ENCODE results near the gene PNCK. TPM values are rescaled to one million over a fixed set of nuclear protein-coding genes. Genes with fewer than 3 reads are reported as not detected.
"Not testable (repeated sequence)": the region's sequence is repeated elsewhere in the genome, so short reads cannot be mapped to it uniquely, and the experiment has no call there.

The PNCK gene
- 0.36 and 0.84 TPM in 2 replicates for total RNA-seq

- H3K9me3 Mint-ChIP-seq: no peaks in the 10 kb centered on the region
- peaks cover 2% of the 10 kb centered on the region for H3K4me1 Mint-ChIP-seq
- peaks cover 27% of the 10 kb centered on the region for H3K27me3 Mint-ChIP-seq
- no peaks in the 10 kb centered on the region for H3K36me3 Mint-ChIP-seq (ENCODE audit: low read depth)
- no peak for DNase-seq
- H3K4me3 Mint-ChIP-seq: peak within 1 kb of the TSS; percentile 54
- intact Hi-C loops (cut with micrococcal nuclease): no loop called here
- no peak within 1 kb of the TSS for H3K27ac Mint-ChIP-seq
Measured at GRCh38 chrX:153673428-153674218, at the start of gene PNCK. Gene PNCK (minus strand): TSS chrX:153673813. CDS start chrX:153673076, 737 bp downstream.

- Mint-ChIP-seq H3K4me3 (peak overlapping the region; percentile 90), H3K9me3 (no peaks in the 10 kb centered on the region), H3K36me3 (ENCODE audit: low read depth) (peaks cover 19% of the 10 kb centered on the region), H3K27ac (peak overlapping the region; percentile 89), H3K27me3 (no peaks in the 10 kb centered on the region), H3K4me1 (peaks cover 16% of the 10 kb centered on the region)
- peak; percentile 54 for DNase-seq
- intact Hi-C loops (cut with micrococcal nuclease): loop anchor here (5.0 kb wide), 3 partner anchors 36 to 251 kb away; partner anchors contain the start of genes ARHGAP4, HAUS7 and SLC6A8
Measured at GRCh38 chrX:153722704-153723350, 49.2 kb upstream of the PNCK start.

GRCh38 chrX:153719701-153720100 lies 46.1 kb upstream of the PNCK start:
- H3K27me3 Mint-ChIP-seq: no peaks in the 10 kb centered on the region
- peaks cover 7% of the 10 kb centered on the region for H3K4me1 Mint-ChIP-seq
- DNase-seq: no peak
- peaks cover 31% of the 10 kb centered on the region for H3K36me3 Mint-ChIP-seq (ENCODE audit: low read depth)
- H3K27ac Mint-ChIP-seq: no peak overlapping the region
- no peak overlapping the region for H3K4me3 Mint-ChIP-seq
- no peaks in the 10 kb centered on the region for H3K9me3 Mint-ChIP-seq
- intact Hi-C loops (cut with micrococcal nuclease): loop anchor here (5.0 kb wide), 3 partner anchors 32 to 247 kb away; partner anchors contain the start of genes ARHGAP4, HAUS7 and SLC6A8

GRCh38 chrX:153719238-153719637 lies 45.6 kb upstream of the PNCK start:
- Mint-ChIP-seq H3K27me3 (no peaks in the 10 kb centered on the region), H3K4me3 (no peak overlapping the region), H3K27ac (no peak overlapping the region), H3K9me3 (no peaks in the 10 kb centered on the region), H3K4me1 (peaks cover 7% of the 10 kb centered on the region), H3K36me3 (ENCODE audit: low read depth) (peaks cover 33% of the 10 kb centered on the region)
- DNase-seq: no peak
- intact Hi-C loops (cut with micrococcal nuclease): no loop called here

GRCh38 chrX:153717445-153717844 lies 43.8 kb upstream of the PNCK start:
- DNase-seq: no peak
- no peaks in the 10 kb centered on the region for H3K9me3 Mint-ChIP-seq
- peaks cover 8% of the 10 kb centered on the region for H3K4me1 Mint-ChIP-seq
- no peaks in the 10 kb centered on the region for H3K27me3 Mint-ChIP-seq
- intact Hi-C loops (cut with micrococcal nuclease): no loop called here
- no peak overlapping the region for H3K4me3 Mint-ChIP-seq
- H3K27ac Mint-ChIP-seq: no peak overlapping the region
- H3K36me3 Mint-ChIP-seq (ENCODE audit: low read depth): peaks cover 39% of the 10 kb centered on the region

- Mint-ChIP-seq H3K4me1 (peaks cover 5% of the 10 kb centered on the region), H3K9me3 (no peaks in the 10 kb centered on the region), H3K27me3 (no peaks in the 10 kb centered on the region), H3K4me3 (no peak overlapping the region), H3K27ac (no peak overlapping the region), H3K36me3 (ENCODE audit: low read depth) (peaks cover 39% of the 10 kb centered on the region)
- DNase-seq: no peak
- intact Hi-C loops (cut with micrococcal nuclease): no loop called here
Measured at GRCh38 chrX:153714256-153714655, 40.6 kb upstream of the PNCK start.

GRCh38 chrX:153709726-153710674 lies 36.4 kb upstream of the PNCK start:
- no peak for DNase-seq
- H3K9me3 Mint-ChIP-seq: no peaks in the 10 kb centered on the region
- peaks cover 6% of the 10 kb centered on the region for H3K4me1 Mint-ChIP-seq
- no peak overlapping the region for H3K27ac Mint-ChIP-seq
- H3K36me3 Mint-ChIP-seq (ENCODE audit: low read depth): peaks cover 30% of the 10 kb centered on the region
- H3K4me3 Mint-ChIP-seq: no peak overlapping the region
- H3K27me3 Mint-ChIP-seq: no peaks in the 10 kb centered on the region
- intact Hi-C loops (cut with micrococcal nuclease): no loop called here

GRCh38 chrX:153708415-153708814 lies 34.8 kb upstream of the PNCK start:
- Mint-ChIP-seq H3K9me3 (no peaks in the 10 kb centered on the region), H3K4me3 (no peak overlapping the region), H3K27me3 (no peaks in the 10 kb centered on the region), H3K36me3 (ENCODE audit: low read depth) (peaks cover 24% of the 10 kb centered on the region), H3K27ac (no peak overlapping the region), H3K4me1 (peaks cover 4% of the 10 kb centered on the region)
- intact Hi-C loops (cut with micrococcal nuclease): no loop called here
- peak; percentile 82 for DNase-seq

- Mint-ChIP-seq H3K4me3 (no peak overlapping the region), H3K27ac (no peak overlapping the region), H3K4me1 (peaks cover 3% of the 10 kb centered on the region), H3K27me3 (no peaks in the 10 kb centered on the region), H3K9me3 (no peaks in the 10 kb centered on the region), H3K36me3 (ENCODE audit: low read depth) (peaks cover 21% of the 10 kb centered on the region)
- DNase-seq: no peak
- intact Hi-C loops (cut with micrococcal nuclease): no loop called here
Measured at GRCh38 chrX:153707406-153707805, 33.8 kb upstream of the PNCK start.

GRCh38 chrX:153706799-153707198 lies 33.2 kb upstream of the PNCK start:
- intact Hi-C loops (cut with micrococcal nuclease): no loop called here
- no peaks in the 10 kb centered on the region for H3K9me3 Mint-ChIP-seq
- H3K27ac Mint-ChIP-seq: no peak overlapping the region
- no peak overlapping the region for H3K4me3 Mint-ChIP-seq
- peaks cover 21% of the 10 kb centered on the region for H3K36me3 Mint-ChIP-seq (ENCODE audit: low read depth)
- H3K27me3 Mint-ChIP-seq: no peaks in the 10 kb centered on the region
- no peak for DNase-seq
- peaks cover 3% of the 10 kb centered on the region for H3K4me1 Mint-ChIP-seq

- peaks cover 17% of the 10 kb centered on the region for H3K36me3 Mint-ChIP-seq (ENCODE audit: low read depth)
- DNase-seq; H3K27ac Mint-ChIP-seq; H3K4me1 Mint-ChIP-seq; H3K27me3 Mint-ChIP-seq; H3K4me3 Mint-ChIP-seq; intact Hi-C loops (cut with micrococcal nuclease); H3K9me3 Mint-ChIP-seq: not testable (repeated sequence)
Measured at GRCh38 chrX:153705403-153706060, 31.9 kb upstream of the PNCK start.

GRCh38 chrX:153704631-153705402 lies 31.2 kb upstream of the PNCK start:
- H3K4me3 Mint-ChIP-seq; DNase-seq; intact Hi-C loops (cut with micrococcal nuclease); H3K9me3 Mint-ChIP-seq; H3K27ac Mint-ChIP-seq; H3K27me3 Mint-ChIP-seq; H3K4me1 Mint-ChIP-seq: not testable (repeated sequence)
- H3K36me3 Mint-ChIP-seq (ENCODE audit: low read depth): peaks cover 15% of the 10 kb centered on the region
